Tibial artery (tissue), 4 donors: Measurements from ENCODE around the gene PRKG1.

ENCODE experiments used
- DNase-seq, 2 donors: peaks; one replicate each; pipeline ENCODE4 v3.0.0-alpha.2; 2019
- H3K27ac ChIP-seq, 2 donors: fragments of 200-600 bp; sonication (generic) in 1 of 2; 1 replicate in 1 of 2; 2 replicates in 1 of 2; pipeline ENCODE4 v1.5.1; 2018 to 2019; ENCODE audit warnings: mild to moderate bottlenecking in 1 of 2
- H3K27me3 ChIP-seq, 2 donors: fragments of 200-600 bp; sonication (generic) in 1 of 2; one replicate each; pipeline versions ENCODE4 v1.5.1 to v1.6.0; 2016 to 2019
- H3K36me3 ChIP-seq, 3 donors: fragments of 200-600 bp; sonication (generic) in 2 of 3; one replicate each; pipeline ENCODE4 v1.5.1; 2016 to 2019; ENCODE audit warnings: mild to moderate bottlenecking in 2 of 3
- H3K4me1 ChIP-seq, 4 donors: fragments of 200-600 bp; sonication (generic) in 2 of 4; 1 replicate in 3 of 4; 2 replicates in 1 of 4; pipeline ENCODE4 v1.5.1; 2016 to 2019
- H3K4me3 ChIP-seq, 2 donors: fragments of 200-600 bp; sonication (generic) in 1 of 2; 1 replicate in 1 of 2; 2 replicates in 1 of 2; pipeline ENCODE4 v1.5.1; 2018 to 2019; ENCODE audit warnings: mild to moderate bottlenecking in 2 of 2
- H3K9me3 ChIP-seq, 3 donors: fragments of 200-600 bp; sonication (generic) in 1 of 3; one replicate each; pipeline ENCODE4 v1.5.1; 2016 to 2019
- CTCF ChIP-seq, 2 experiments: fragments of 200-600 bp in 1 of 2; fragments of 450-650 bp in 1 of 2; IDR thresholded peaks; one replicate each; pipeline ENCODE4 v1.5.1; 2017 to 2019; ENCODE audit warnings: antibody characterized with exemption in 2 of 2, mild to moderate bottlenecking in 1 of 2, moderate library complexity in 1 of 2
- intact Hi-C: fragments of 100-400 bp; cut with DNase I; formaldehyde crosslinking; loops from one replicate; pipeline ENCODE4 v1.15.0; 2023; ENCODE audit warnings: low total_unique reads

PRKG1 gene

GRCh38 chr10:52252307-52252706, 1178.0 kb downstream of the PRKG1 start:
- Histone ChIP-seq H3K27me3 (no peaks in the 10 kb centered on the region), H3K36me3 (no peaks in the 10 kb centered on the region), H3K27ac (no peak overlapping the region), H3K4me3 (no peak overlapping the region), H3K4me1 (peaks cover 0 to 12% (median 3%) of the 10 kb centered on the region in 4 donors), H3K9me3 (no peaks in the 10 kb centered on the region)
- no peak for DNase-seq
- TF ChIP-seq CTCF (IDR thresholded peaks at IDR 0.05), result no peak
- intact Hi-C loops, result no loop called here

- TF ChIP-seq CTCF (IDR thresholded peaks at IDR 0.05), result no peak
- Histone ChIP-seq H3K4me3 (no peak overlapping the region), H3K27ac (no peak overlapping the region), H3K9me3 (no peaks in the 10 kb centered on the region), H3K4me1 (peaks cover 0 to 35% (median 8%) of the 10 kb centered on the region in 4 donors), H3K27me3 (no peaks in the 10 kb centered on the region), H3K36me3 (no peaks in the 10 kb centered on the region)
- intact Hi-C loops, result no loop called here
- DNase-seq, result no peak
Observed at GRCh38 chr10:52256832-52257691, 1182.8 kb downstream of the PRKG1 start.

GRCh38 chr10:52257692-52258075, 1183.4 kb downstream of the PRKG1 start:
- no peak overlapping the region for H3K27ac ChIP-seq
- no peak for TF ChIP-seq CTCF (IDR thresholded peaks at IDR 0.05)
- no peaks in the 10 kb centered on the region for H3K9me3 ChIP-seq
- H3K36me3 ChIP-seq, result no peaks in the 10 kb centered on the region
- intact Hi-C loops, result no loop called here
- DNase-seq, result no peak
- no peak overlapping the region for H3K4me3 ChIP-seq
- no peaks in the 10 kb centered on the region for H3K27me3 ChIP-seq
- peaks cover 0 to 35% (median 8%) of the 10 kb centered on the region in 4 donors for H3K4me1 ChIP-seq

- Histone ChIP-seq H3K36me3 (no peaks in the 10 kb centered on the region), H3K9me3 (no peaks in the 10 kb centered on the region), H3K4me3 (no peak overlapping the region), H3K4me1 (peaks cover 0 to 35% (median 8%) of the 10 kb centered on the region in 4 donors), H3K27me3 (no peaks in the 10 kb centered on the region), H3K27ac (peak overlapping the region in 1 of 2 donors; percentile 6)
- TF ChIP-seq CTCF (IDR thresholded peaks at IDR 0.05), result no peak
- no peak for DNase-seq
- intact Hi-C loops, result no loop called here
Observed at GRCh38 chr10:52258799-52259425, 1184.6 kb downstream of the PRKG1 start.

- no peak for TF ChIP-seq CTCF (IDR thresholded peaks at IDR 0.05)
- no peak overlapping the region for H3K4me3 ChIP-seq
- H3K36me3 ChIP-seq, result no peaks in the 10 kb centered on the region
- DNase-seq, result no peak
- intact Hi-C loops, result no loop called here
- peaks cover 0 to 35% (median 8%) of the 10 kb centered on the region in 4 donors for H3K4me1 ChIP-seq
- no peaks in the 10 kb centered on the region for H3K9me3 ChIP-seq
- H3K27me3 ChIP-seq, result no peaks in the 10 kb centered on the region
- no peak overlapping the region for H3K27ac ChIP-seq
Observed at GRCh38 chr10:52259426-52259812, 1185.1 kb downstream of the PRKG1 start.
